ENCODE results near the gene SMCHD1.
A peak's percentile ranks its signal among the peaks of the same experiment; 100 is the strongest.
"Not testable (repeated sequence)": the region's sequence is repeated elsewhere in the genome, so short reads cannot be mapped to it uniquely, and the experiment has no call there.

Gene SMCHD1

GRCh38 chr18:2715990-2716389 is 60.5 kb downstream of the SMCHD1 start:
- Mint-ChIP-seq H3K4me3 (no peak overlapping the region), H3K36me3 (peaks cover 42 to 65% of the 10 kb centered on the region in 2 donors), H3K4me1 (peaks cover 8 to 21% of the 10 kb centered on the region in 2 donors), H3K27me3 (no peaks in the 10 kb centered on the region), H3K9me3 (no peaks in the 10 kb centered on the region), H3K27ac (peak overlapping the region; percentile 51)
- DNase-seq (no peak), ATAC-seq (replicated peaks) (no peak)

GRCh38 chr18:2716394-2717326 is 61.1 kb downstream of the SMCHD1 start:
- Mint-ChIP-seq H3K4me3 (no peak overlapping the region), H3K36me3 (peaks cover 41 to 64% of the 10 kb centered on the region in 2 donors), H3K4me1 (peaks cover 8 to 21% of the 10 kb centered on the region in 2 donors), H3K27ac (peak overlapping the region; percentile 51), H3K27me3 (no peaks in the 10 kb centered on the region), H3K9me3 (no peaks in the 10 kb centered on the region)
- no peak for DNase-seq
- no peak for ATAC-seq (replicated peaks)

- peaks cover 36 to 60% of the 10 kb centered on the region in 2 donors for H3K36me3 Mint-ChIP-seq
These were observed 61.9 kb downstream of the SMCHD1 start for GRCh38 chr18:2717407-2717806.

GRCh38 chr18:2719040-2719439 is 63.5 kb downstream of the SMCHD1 start:
- H3K4me1 Mint-ChIP-seq: peaks cover 9 to 31% of the 10 kb centered on the region in 2 donors
- no peaks in the 10 kb centered on the region for H3K27me3 Mint-ChIP-seq
- no peak overlapping the region for H3K4me3 Mint-ChIP-seq
- DNase-seq (no peak), ATAC-seq (replicated peaks) (no peak)
- H3K36me3 Mint-ChIP-seq: peaks cover 44 to 66% of the 10 kb centered on the region in 2 donors
- no peaks in the 10 kb centered on the region for H3K9me3 Mint-ChIP-seq
- H3K27ac Mint-ChIP-seq: no peak overlapping the region

More at GRCh38 chr18:2717407-2717806, 61.9 kb downstream of the SMCHD1 start:
- DNase-seq: no peak
- Mint-ChIP-seq H3K27me3 (no peaks in the 10 kb centered on the region), H3K27ac (no peak overlapping the region), H3K4me1 (peaks cover 8 to 21% of the 10 kb centered on the region in 2 donors), H3K4me3 (no peak overlapping the region), H3K9me3 (no peaks in the 10 kb centered on the region)
- ATAC-seq (replicated peaks): no peak

- Mint-ChIP-seq H3K36me3 (peaks cover 37 to 47% of the 10 kb centered on the region in 2 donors), H3K4me3 (no peak overlapping the region), H3K27me3 (no peaks in the 10 kb centered on the region), H3K9me3 (no peaks in the 10 kb centered on the region), H3K27ac (peak overlapping the region; percentile 70), H3K4me1 (peaks cover 6 to 19% of the 10 kb centered on the region in 2 donors)
- ATAC-seq (replicated peaks) (no peak), DNase-seq (no peak)
These were observed 67.7 kb downstream of the SMCHD1 start for GRCh38 chr18:2723207-2723606.

GRCh38 chr18:2729757-2730156 is 74.2 kb downstream of the SMCHD1 start:
- H3K4me3 Mint-ChIP-seq: no peak overlapping the region
- ATAC-seq (replicated peaks) (no peak), DNase-seq (no peak)
- H3K4me1 Mint-ChIP-seq: no peaks in the 10 kb centered on the region
- peaks cover 26 to 46% of the 10 kb centered on the region in 2 donors for H3K36me3 Mint-ChIP-seq
- H3K27me3 Mint-ChIP-seq: no peaks in the 10 kb centered on the region
- no peak overlapping the region for H3K27ac Mint-ChIP-seq
- no peaks in the 10 kb centered on the region for H3K9me3 Mint-ChIP-seq

GRCh38 chr18:2736823-2737222 is 81.3 kb downstream of the SMCHD1 start:
- no peak overlapping the region for H3K27ac Mint-ChIP-seq
- peaks cover 0 to 3% of the 10 kb centered on the region in 2 donors for H3K9me3 Mint-ChIP-seq
- ATAC-seq (replicated peaks) (no peak), DNase-seq (no peak)
- H3K4me3 Mint-ChIP-seq: no peak overlapping the region
- no peaks in the 10 kb centered on the region for H3K27me3 Mint-ChIP-seq
- peaks cover 42 to 70% of the 10 kb centered on the region in 2 donors for H3K36me3 Mint-ChIP-seq
- peaks cover 0 to 2% of the 10 kb centered on the region in 2 donors for H3K4me1 Mint-ChIP-seq

- ATAC-seq (replicated peaks); H3K27me3 Mint-ChIP-seq; H3K4me1 Mint-ChIP-seq; DNase-seq; H3K27ac Mint-ChIP-seq; H3K4me3 Mint-ChIP-seq; H3K9me3 Mint-ChIP-seq: not testable (repeated sequence)
- peaks cover 35 to 61% of the 10 kb centered on the region in 2 donors for H3K36me3 Mint-ChIP-seq
These were observed 84.6 kb downstream of the SMCHD1 start for GRCh38 chr18:2740082-2740481.

- Mint-ChIP-seq H3K9me3 (no peaks in the 10 kb centered on the region), H3K27ac (peak overlapping the region; percentile 51), H3K36me3 (peaks cover 18 to 28% of the 10 kb centered on the region in 2 donors), H3K4me3 (no peak overlapping the region), H3K27me3 (no peaks in the 10 kb centered on the region), H3K4me1 (peaks cover 5 to 10% of the 10 kb centered on the region in 2 donors)
- ATAC-seq (replicated peaks) (no peak), DNase-seq (no peak)
These were observed 90.7 kb downstream of the SMCHD1 start for GRCh38 chr18:2746274-2746673.

GRCh38 chr18:2758309-2758708 is 102.8 kb downstream of the SMCHD1 start:
- H3K36me3 Mint-ChIP-seq: peaks cover 9 to 22% of the 10 kb centered on the region in 2 donors
- H3K4me1 Mint-ChIP-seq: peaks cover 5 to 7% of the 10 kb centered on the region in 2 donors

GRCh38 chr18:2774669-2775068 is 119.1 kb downstream of the SMCHD1 start:
- no peaks in the 10 kb centered on the region for H3K4me1 Mint-ChIP-seq
- H3K27me3 Mint-ChIP-seq: no peaks in the 10 kb centered on the region
- no peaks in the 10 kb centered on the region for H3K9me3 Mint-ChIP-seq
- no peak overlapping the region for H3K27ac Mint-ChIP-seq
- DNase-seq: no peak
- ATAC-seq (replicated peaks): no peak
- peaks cover 23 to 34% of the 10 kb centered on the region in 2 donors for H3K36me3 Mint-ChIP-seq
- no peak overlapping the region for H3K4me3 Mint-ChIP-seq

More at GRCh38 chr18:2758309-2758708, 102.8 kb downstream of the SMCHD1 start:
- no peak for DNase-seq
- Mint-ChIP-seq H3K27me3 (no peaks in the 10 kb centered on the region), H3K4me3 (no peak overlapping the region), H3K9me3 (peaks cover 0 to 2% of the 10 kb centered on the region in 2 donors), H3K27ac (no peak overlapping the region)
- ATAC-seq (replicated peaks): no peak

GRCh38 chr18:2776601-2777000 is 121.1 kb downstream of the SMCHD1 start:
- no peak for ATAC-seq (replicated peaks)
- Mint-ChIP-seq H3K4me3 (no peak overlapping the region), H3K27ac (peak overlapping the region; percentile 37)

GRCh38 chr18:2777241-2777640 is 121.7 kb downstream of the SMCHD1 start:
- H3K9me3 Mint-ChIP-seq: no peaks in the 10 kb centered on the region
- H3K4me3 Mint-ChIP-seq: no peak overlapping the region
- no peak for ATAC-seq (replicated peaks)
- H3K4me1 Mint-ChIP-seq: peaks cover 0 to 4% of the 10 kb centered on the region in 2 donors
- H3K27ac Mint-ChIP-seq: peak overlapping the region; percentile 78
- no peak for DNase-seq
- no peaks in the 10 kb centered on the region for H3K27me3 Mint-ChIP-seq
- H3K36me3 Mint-ChIP-seq: peaks cover 18 to 40% of the 10 kb centered on the region in 2 donors

More at GRCh38 chr18:2776601-2777000, 121.1 kb downstream of the SMCHD1 start:
- H3K4me1 Mint-ChIP-seq: peaks cover 0 to 4% of the 10 kb centered on the region in 2 donors
- no peaks in the 10 kb centered on the region for H3K27me3 Mint-ChIP-seq
- no peak for DNase-seq
- no peaks in the 10 kb centered on the region for H3K9me3 Mint-ChIP-seq
- H3K36me3 Mint-ChIP-seq: peaks cover 18 to 38% of the 10 kb centered on the region in 2 donors

- DNase-seq (no peak), ATAC-seq (replicated peaks) (no peak)
- H3K27me3 Mint-ChIP-seq: no peaks in the 10 kb centered on the region
- no peak overlapping the region for H3K4me3 Mint-ChIP-seq
- H3K27ac Mint-ChIP-seq: peak overlapping the region; percentile 47
- no peaks in the 10 kb centered on the region for H3K9me3 Mint-ChIP-seq
- peaks cover 24 to 48% of the 10 kb centered on the region in 2 donors for H3K36me3 Mint-ChIP-seq
- H3K4me1 Mint-ChIP-seq: peaks cover 0 to 4% of the 10 kb centered on the region in 2 donors
These were observed 125.2 kb downstream of the SMCHD1 start for GRCh38 chr18:2780750-2781149.

- Mint-ChIP-seq H3K9me3 (no peaks in the 10 kb centered on the region), H3K36me3 (peaks cover 30 to 40% of the 10 kb centered on the region in 2 donors), H3K4me3 (no peak overlapping the region), H3K27me3 (no peaks in the 10 kb centered on the region), H3K4me1 (peaks cover 7 to 9% of the 10 kb centered on the region in 2 donors), H3K27ac (peak overlapping the region; percentile 44)
- ATAC-seq (replicated peaks) (no peak), DNase-seq (no peak)
These were observed 131.7 kb downstream of the SMCHD1 start for GRCh38 chr18:2787225-2787624.
